ENCODE data around the gene AOAH.
"Not testable (repeated sequence)": the region's sequence is repeated elsewhere in the genome, so short reads cannot be mapped to it uniquely, and the experiment has no call there.

Gene AOAH

GRCh38 chr7:36497775-36498174, 226.5 kb downstream of the AOAH start:
- Histone ChIP-seq H3K4me3 (ENCODE audit: low read length, poor library complexity, severe bottlenecking) (no peak overlapping the region), H3K4me1 (ENCODE audit: insufficient read depth, low read length, poor library complexity, severe bottlenecking) (no peaks in the 10 kb centered on the region), H2AFZ (ENCODE audit: low read length) (no peak overlapping the region), H4K20me1 (ENCODE audit: insufficient read depth, low read length, poor library complexity, severe bottlenecking) (no peaks in the 10 kb centered on the region), H3K4me2 (ENCODE audit: low read depth, low read length, poor library complexity, severe bottlenecking) (no peak overlapping the region), H3K79me2 (ENCODE audit: insufficient read depth, low read length) (no peaks in the 10 kb centered on the region), H3K9me3 (ENCODE audit: insufficient read depth, low read depth, low read length) (no peaks in the 10 kb centered on the region), H3K9me2 (replicated peaks; ENCODE audit: low read depth, low read length) (no peaks in the 10 kb centered on the region), H3K27me3 (ENCODE audit: insufficient read depth, low read length, poor library complexity, severe bottlenecking) (no peaks in the 10 kb centered on the region), H3K9ac (ENCODE audit: low read depth, low read length, poor library complexity, severe bottlenecking) (no peak overlapping the region), H3K36me3 (ENCODE audit: insufficient read depth, low read length) (no peaks in the 10 kb centered on the region), H3F3A (ENCODE audit: low read depth) (no peaks in the 10 kb centered on the region)
- no peak for TF ChIP-seq EZH2phosphoT487 (IDR thresholded peaks at IDR 0.05; ENCODE audit: borderline replicate concordance)
- no peak for TF ChIP-seq CTCF (conservative IDR thresholded peaks at IDR 0.05; ENCODE audit: low read length)

GRCh38 chr7:36497176-36497575, 227.1 kb downstream of the AOAH start:
- H3K9ac ChIP-seq (ENCODE audit: low read depth, low read length, poor library complexity, severe bottlenecking); H3K79me2 ChIP-seq (ENCODE audit: insufficient read depth, low read length); H3K36me3 ChIP-seq (ENCODE audit: insufficient read depth, low read length); H3K4me3 ChIP-seq (ENCODE audit: low read length, poor library complexity, severe bottlenecking); H2AFZ ChIP-seq (ENCODE audit: low read length); H3F3A ChIP-seq (ENCODE audit: low read depth); H3K9me2 ChIP-seq (replicated peaks; ENCODE audit: low read depth, low read length); H4K20me1 ChIP-seq (ENCODE audit: insufficient read depth, low read length, poor library complexity, severe bottlenecking); H3K4me1 ChIP-seq (ENCODE audit: insufficient read depth, low read length, poor library complexity, severe bottlenecking); H3K4me2 ChIP-seq (ENCODE audit: low read depth, low read length, poor library complexity, severe bottlenecking); H3K27me3 ChIP-seq (ENCODE audit: insufficient read depth, low read length, poor library complexity, severe bottlenecking); H3K9me3 ChIP-seq (ENCODE audit: insufficient read depth, low read depth, low read length): not testable (repeated sequence)

- H2AFZ ChIP-seq (ENCODE audit: low read length), result no peak overlapping the region
Measured at GRCh38 chr7:36496576-36496975, 227.7 kb downstream of the AOAH start.

More at GRCh38 chr7:36496576-36496975, 227.7 kb downstream of the AOAH start:
- H3F3A ChIP-seq (ENCODE audit: low read depth), result no peaks in the 10 kb centered on the region
- H3K4me2 ChIP-seq (ENCODE audit: low read depth, low read length, poor library complexity, severe bottlenecking), result no peak overlapping the region
- no peak overlapping the region for H3K9ac ChIP-seq (ENCODE audit: low read depth, low read length, poor library complexity, severe bottlenecking)
- H3K79me2 ChIP-seq (ENCODE audit: insufficient read depth, low read length), result no peaks in the 10 kb centered on the region
- H4K20me1 ChIP-seq (ENCODE audit: insufficient read depth, low read length, poor library complexity, severe bottlenecking), result no peaks in the 10 kb centered on the region
- no peaks in the 10 kb centered on the region for H3K9me2 ChIP-seq (replicated peaks; ENCODE audit: low read depth, low read length)
- H3K4me1 ChIP-seq (ENCODE audit: insufficient read depth, low read length, poor library complexity, severe bottlenecking), result no peaks in the 10 kb centered on the region
- H3K27me3 ChIP-seq (ENCODE audit: insufficient read depth, low read length, poor library complexity, severe bottlenecking), result no peaks in the 10 kb centered on the region
- H3K4me3 ChIP-seq (ENCODE audit: low read length, poor library complexity, severe bottlenecking), result no peak overlapping the region
- no peaks in the 10 kb centered on the region for H3K9me3 ChIP-seq (ENCODE audit: insufficient read depth, low read depth, low read length)
- H3K36me3 ChIP-seq (ENCODE audit: insufficient read depth, low read length), result no peaks in the 10 kb centered on the region
- TF ChIP-seq CTCF (conservative IDR thresholded peaks at IDR 0.05; ENCODE audit: low read length), result no peak
- TF ChIP-seq EZH2phosphoT487 (IDR thresholded peaks at IDR 0.05; ENCODE audit: borderline replicate concordance), result no peak

Measured in Loucy (cell line).